HEK293 (cell line): ENCODE data around the gene SMC6.

Source experiments
- CTCF ChIA-PET: fragments of 350-600 bp; formaldehyde crosslinking; extraction: SDS; loops from one replicate; lab custom pipeline; 2021; ENCODE audit warnings: antibody characterized with exemption; lab: Yijun Ruan, JAX
- POLR2A ChIA-PET: fragments of 300-600 bp; formaldehyde crosslinking; extraction: SDS; loops from one replicate; lab custom pipeline; 2020; ENCODE audit warnings: antibody characterized with exemption, inconsistent platforms; lab: Yijun Ruan, JAX
- H3K27ac ChIP-seq: fragments of 200-500 bp; sonication (Bioruptor generic); 2 replicates; pipeline ENCODE4 v1.5.1; 2014; ENCODE audit warnings: low read depth, low read length, control low read depth, inconsistent platforms; ENCODE audit errors: extremely low read depth
- H3K36me3 ChIP-seq, 2 experiments: fragments of 200-500 bp in 1 of 2; sonication (Bioruptor generic) in 1 of 2; 1 replicate in 1 of 2; 2 replicates in 1 of 2; pipeline ENCODE4 v1.5.1; 2014 to 2017; ENCODE audit warnings: inconsistent platforms in 2 of 2, low read length in 2 of 2; ENCODE audit not compliant: control insufficient read depth in 2 of 2, insufficient read depth in 1 of 2
- H3K4me1 ChIP-seq: fragments of 200-500 bp; sonication (Bioruptor generic); 2 replicates; pipeline ENCODE4 v1.5.1; 2014; ENCODE audit warnings: mild to moderate bottlenecking, low read length, inconsistent platforms; ENCODE audit not compliant: control insufficient read depth, insufficient read depth
- H3K4me3 ChIP-seq: 2 replicates; pipeline ENCODE4 v1.5.1; 2011; ENCODE audit warnings: low read depth, mild to moderate bottlenecking, control low read depth, low read length, moderate library complexity
- H3K9me3 ChIP-seq: fragments of 200-500 bp; sonication (Bioruptor generic); 2 replicates; pipeline ENCODE4 v1.5.1; 2014; ENCODE audit warnings: low read depth, low read length, inconsistent platforms; ENCODE audit not compliant: control insufficient read depth, insufficient read depth
- BCL6B ChIP-seq: fragments of 450-650 bp; formaldehyde crosslinking; IDR thresholded peaks from 2 replicates; pipeline ENCODE4 v1.5.1; 2017; ENCODE audit warnings: missing biosample characterization, missing genetic modification characterization
- FEZF1 ChIP-seq: fragments of 450-650 bp; formaldehyde crosslinking; IDR thresholded peaks from 2 replicates; pipeline ENCODE4 v1.5.1; 2016; ENCODE audit warnings: missing biosample characterization, missing genetic modification characterization
- IKZF3 ChIP-seq: fragments of 450-650 bp; IDR thresholded peaks from 2 replicates; pipeline ENCODE4 v1.5.0; 2018; ENCODE audit warnings: missing biosample characterization, mild to moderate bottlenecking, missing genetic modification characterization, moderate library complexity
- KLF7 ChIP-seq: fragments of 450-650 bp; formaldehyde crosslinking; IDR thresholded peaks from 2 replicates; pipeline ENCODE4 v1.5.1; 2016; ENCODE audit warnings: missing biosample characterization, missing genetic modification characterization, borderline replicate concordance
- OSR2 ChIP-seq: fragments of 450-650 bp; formaldehyde crosslinking; IDR thresholded peaks from 2 replicates; pipeline ENCODE4 v1.5.1; 2016; ENCODE audit warnings: missing biosample characterization, missing genetic modification characterization
- PATZ1 ChIP-seq: fragments of 450-650 bp; formaldehyde crosslinking; IDR thresholded peaks from 2 replicates; pipeline ENCODE4 v1.5.1; 2016; ENCODE audit warnings: missing biosample characterization, missing genetic modification characterization
- PBX3 ChIP-seq: sonication (generic); formaldehyde crosslinking; IDR thresholded peaks from 2 replicates; pipeline ENCODE4 v1.8.1; 2022; ENCODE audit warnings: mild to moderate bottlenecking, moderate library complexity, missing genetic modification reagents
- REPIN1 ChIP-seq: fragments of 450-650 bp; formaldehyde crosslinking; IDR thresholded peaks from 2 replicates; pipeline ENCODE4 v1.5.1; 2017; ENCODE audit warnings: missing biosample characterization, missing genetic modification characterization, low read depth
- SALL2 ChIP-seq: fragments of 450-650 bp; formaldehyde crosslinking; IDR thresholded peaks from 2 replicates; pipeline ENCODE4 v1.5.0; 2017; ENCODE audit warnings: missing biosample characterization, mild to moderate bottlenecking, missing genetic modification characterization, borderline replicate concordance
- SP7 ChIP-seq: fragments of 450-650 bp; formaldehyde crosslinking; IDR thresholded peaks from 2 replicates; pipeline ENCODE4 v1.5.1; 2016; ENCODE audit warnings: missing biosample characterization, missing genetic modification characterization
- ZBTB21 ChIP-seq: fragments of 450-650 bp; formaldehyde crosslinking; IDR thresholded peaks from 2 replicates; pipeline ENCODE4 v1.5.1; 2017; ENCODE audit warnings: missing biosample characterization, missing genetic modification characterization
- ZFHX2 ChIP-seq: fragments of 450-650 bp; formaldehyde crosslinking; conservative IDR thresholded peaks from 2 replicates; pipeline ENCODE4 v1.5.1; 2016; ENCODE audit warnings: missing biosample characterization, missing genetic modification characterization
- ZNF138 ChIP-seq: fragments of 450-650 bp; formaldehyde crosslinking; IDR thresholded peaks from 2 replicates; pipeline ENCODE4 v1.5.1; 2016; ENCODE audit warnings: missing biosample characterization, missing genetic modification characterization, borderline replicate concordance
- ZNF155 ChIP-seq: fragments of 450-650 bp; formaldehyde crosslinking; IDR thresholded peaks from 2 replicates; pipeline ENCODE4 v1.5.1; 2016; ENCODE audit warnings: missing biosample characterization, missing genetic modification characterization
- ZNF184 ChIP-seq: fragments of 450-650 bp; IDR thresholded peaks from 2 replicates; pipeline ENCODE4 v1.5.1; 2018; ENCODE audit warnings: missing biosample characterization, mild to moderate bottlenecking, missing genetic modification characterization
- ZNF202 ChIP-seq: fragments of 450-650 bp; formaldehyde crosslinking; IDR thresholded peaks from 2 replicates; pipeline ENCODE4 v1.5.1; 2016; ENCODE audit warnings: missing biosample characterization, missing genetic modification characterization, borderline replicate concordance
- ZNF394 ChIP-seq: fragments of 450-650 bp; formaldehyde crosslinking; IDR thresholded peaks from 2 replicates; pipeline ENCODE4 v1.5.1; 2016; ENCODE audit warnings: missing biosample characterization, missing genetic modification characterization, mild to moderate bottlenecking, moderate library complexity, borderline replicate concordance
- ZNF449 ChIP-seq: fragments of 450-650 bp; formaldehyde crosslinking; IDR thresholded peaks from 2 replicates; pipeline ENCODE4 v1.5.1; 2017; ENCODE audit warnings: missing biosample characterization, mild to moderate bottlenecking, missing genetic modification characterization, moderate library complexity
- ZNF521 ChIP-seq: fragments of 450-650 bp; formaldehyde crosslinking; IDR thresholded peaks from 2 replicates; pipeline ENCODE4 v1.5.1; 2017; ENCODE audit warnings: missing biosample characterization, mild to moderate bottlenecking, missing genetic modification characterization
- ZNF548 ChIP-seq: fragments of 450-650 bp; formaldehyde crosslinking; IDR thresholded peaks from 2 replicates; pipeline ENCODE4 v1.5.1; 2016; ENCODE audit warnings: missing biosample characterization, missing genetic modification characterization
- ZNF664 ChIP-seq: fragments of 450-650 bp; formaldehyde crosslinking; IDR thresholded peaks from 2 replicates; pipeline ENCODE4 v1.5.1; 2016; ENCODE audit warnings: missing biosample characterization, missing genetic modification characterization
- ZNF701 ChIP-seq: fragments of 450-650 bp; formaldehyde crosslinking; IDR thresholded peaks from 2 replicates; pipeline ENCODE4 v1.5.1; 2016; ENCODE audit warnings: missing biosample characterization, missing genetic modification characterization
- ZNF776 ChIP-seq: fragments of 450-650 bp; formaldehyde crosslinking; IDR thresholded peaks from 2 replicates; pipeline ENCODE4 v1.5.0; 2017; ENCODE audit warnings: missing biosample characterization, missing genetic modification characterization, borderline replicate concordance
- ZSCAN16 ChIP-seq: fragments of 450-650 bp; formaldehyde crosslinking; IDR thresholded peaks from 2 replicates; pipeline ENCODE4 v1.5.1; 2016; ENCODE audit warnings: missing biosample characterization, missing genetic modification characterization
- ZSCAN30 ChIP-seq: fragments of 450-650 bp; IDR thresholded peaks from 2 replicates; pipeline ENCODE4 v1.5.1; 2018; ENCODE audit warnings: missing biosample characterization, mild to moderate bottlenecking, missing genetic modification characterization, moderate library complexity
- ZSCAN4 ChIP-seq: fragments of 450-650 bp; formaldehyde crosslinking; IDR thresholded peaks from 2 replicates; pipeline ENCODE4 v1.5.1; 2017; ENCODE audit warnings: missing biosample characterization, missing genetic modification characterization

Gene SMC6

GRCh38 chr2:17762451-17762850 lies 8.8 kb upstream of the SMC6 start:
- Histone ChIP-seq H3K9me3 (no peaks in the 10 kb centered on the region), H3K36me3 (peaks cover 21 to 54% of the 10 kb centered on the region in 2 experiments), H3K27ac (no peak overlapping the region), H3K4me3 (no peak overlapping the region), H3K4me1 (peaks cover 6% of the 10 kb centered on the region; the same call in 1 of the 2 replicates)
- no peak for TF ChIP-seq ZNF521 (tag by site-specific recombination)
- POLR2A ChIA-PET = no interaction called here
- CTCF ChIA-PET = interaction anchor here (0.6 to 0.9 kb wide), 2 partner anchors 42 to 59 kb away, joined by 3 read pairs; no protein-coding TSS in a partner anchor

GRCh38 chr2:17759805-17760204 lies 6.2 kb upstream of the SMC6 start:
- Histone ChIP-seq H3K27ac (no peak overlapping the region), H3K4me3 (no peak overlapping the region), H3K36me3 (peaks cover 8 to 36% of the 10 kb centered on the region in 2 experiments), H3K4me1 (peaks cover 16% of the 10 kb centered on the region; the same call in 1 of the 2 replicates), H3K9me3 (no peaks in the 10 kb centered on the region)
- ChIA-PET CTCF (no interaction called here), POLR2A (no interaction called here)
- TF ChIP-seq PATZ1 (tag by site-specific recombination) = no peak
- TF ChIP-seq FEZF1 (tag by site-specific recombination) = no peak
- no peak for TF ChIP-seq ZFHX2 (tag by site-specific recombination)
- no peak for TF ChIP-seq SALL2 (tag by site-specific recombination)
- TF ChIP-seq OSR2 (tag by site-specific recombination) = no peak
- TF ChIP-seq ZSCAN4 (tag by site-specific recombination) = no peak
- TF ChIP-seq SP7 (tag by site-specific recombination) = no peak
- no peak for TF ChIP-seq ZSCAN16 (tag by site-specific recombination)
- TF ChIP-seq REPIN1 (tag by site-specific recombination) = no peak
- no peak for TF ChIP-seq ZNF184 (tag by site-specific recombination)
- no peak for TF ChIP-seq ZNF394 (tag by site-specific recombination)
- TF ChIP-seq PBX3 (CRISPR knock-in tag) = no peak
- TF ChIP-seq IKZF3 (tag by site-specific recombination) = no peak
- TF ChIP-seq ZNF776 (tag by site-specific recombination) = no peak
- no peak for TF ChIP-seq ZNF548 (tag by site-specific recombination)

- ChIA-PET CTCF (interaction anchor here (1.5 kb wide), 1 partner anchor 9 kb away, joined by 4 read pairs; no protein-coding TSS in a partner anchor), POLR2A (no interaction called here)
- no peaks in the 10 kb centered on the region for H3K9me3 ChIP-seq
- no peak overlapping the region for H3K27ac ChIP-seq
- H3K4me1 ChIP-seq = peaks cover 16% of the 10 kb centered on the region; the same call in 1 of the 2 replicates
- peaks cover 8 to 24% of the 10 kb centered on the region in 2 experiments for H3K36me3 ChIP-seq
- H3K4me3 ChIP-seq = no peak overlapping the region
- TF ChIP-seq ZNF202 (tag by site-specific recombination) (no peak), ZNF155 (tag by site-specific recombination) (no peak), ZNF449 (tag by site-specific recombination) (no peak), KLF7 (no peak), ZSCAN30 (tag by site-specific recombination) (no peak), ZBTB21 (tag by site-specific recombination) (no peak), BCL6B (no peak), ZNF701 (tag by site-specific recombination) (no peak), ZNF664 (tag by site-specific recombination) (no peak), ZNF184 (tag by site-specific recombination) (no peak), ZNF138 (no peak)
These were observed 4.5 kb upstream of the SMC6 start for GRCh38 chr2:17758118-17758517.
